ENCODE results near the gene MRPS15.

The MRPS15 gene

DNA sequence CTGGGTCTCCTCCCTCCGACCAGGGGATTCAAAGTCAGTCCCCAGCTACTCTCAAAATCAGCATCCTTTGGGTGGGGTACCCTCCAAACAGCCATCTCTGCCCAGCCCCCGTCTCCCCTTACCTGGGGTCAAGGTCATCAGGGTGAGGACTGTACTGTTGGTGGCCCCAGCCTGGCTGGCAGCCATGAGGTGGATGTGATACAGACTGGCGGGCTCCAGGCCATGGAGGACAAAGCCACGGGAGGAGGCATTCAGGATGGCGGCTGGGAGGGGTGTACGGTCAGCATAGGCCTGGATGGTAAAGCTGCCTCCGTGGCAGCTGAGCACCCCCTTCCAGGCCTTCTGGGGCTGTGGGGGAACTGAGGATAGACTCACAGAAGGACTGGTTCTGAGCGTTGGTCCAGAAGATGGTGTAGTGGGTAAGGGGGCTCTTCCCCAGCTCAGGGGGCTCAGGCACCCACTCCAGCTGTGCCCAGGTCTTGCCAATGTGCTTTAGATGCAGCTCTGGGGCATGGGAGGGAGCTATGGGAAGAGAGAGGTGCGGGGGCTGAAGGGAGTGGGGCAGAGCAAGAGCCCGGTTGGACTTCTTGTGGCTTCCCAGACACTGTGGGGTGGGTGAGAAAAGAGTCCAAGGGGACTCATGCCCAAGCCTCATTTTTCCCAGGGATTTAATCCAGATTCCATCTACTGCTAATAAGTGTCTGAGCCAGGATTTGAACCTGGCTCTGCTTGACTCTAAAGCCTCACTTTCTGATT is 3.7 kb upstream of the MRPS15 start:
- in situ Hi-C loops (cut with HindIII; ENCODE audit: low sequenced_read_pairs): no loop called here
- no peak overlapping the region for H3K4me3 ChIP-seq (ENCODE audit: low read depth, low read length)
- no peak for DNase-seq (ENCODE audit: low read depth)
- TF ChIP-seq, protein P1, sequence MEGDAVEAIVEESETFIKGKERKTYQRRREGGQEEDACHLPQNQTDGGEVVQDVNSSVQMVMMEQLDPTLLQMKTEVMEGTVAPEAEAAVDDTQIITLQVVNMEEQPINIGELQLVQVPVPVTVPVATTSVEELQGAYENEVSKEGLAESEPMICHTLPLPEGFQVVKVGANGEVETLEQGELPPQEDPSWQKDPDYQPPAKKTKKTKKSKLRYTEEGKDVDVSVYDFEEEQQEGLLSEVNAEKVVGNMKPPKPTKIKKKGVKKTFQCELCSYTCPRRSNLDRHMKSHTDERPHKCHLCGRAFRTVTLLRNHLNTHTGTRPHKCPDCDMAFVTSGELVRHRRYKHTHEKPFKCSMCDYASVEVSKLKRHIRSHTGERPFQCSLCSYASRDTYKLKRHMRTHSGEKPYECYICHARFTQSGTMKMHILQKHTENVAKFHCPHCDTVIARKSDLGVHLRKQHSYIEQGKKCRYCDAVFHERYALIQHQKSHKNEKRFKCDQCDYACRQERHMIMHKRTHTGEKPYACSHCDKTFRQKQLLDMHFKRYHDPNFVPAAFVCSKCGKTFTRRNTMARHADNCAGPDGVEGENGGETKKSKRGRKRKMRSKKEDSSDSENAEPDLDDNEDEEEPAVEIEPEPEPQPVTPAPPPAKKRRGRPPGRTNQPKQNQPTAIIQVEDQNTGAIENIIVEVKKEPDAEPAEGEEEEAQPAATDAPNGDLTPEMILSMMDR (IDR thresholded peaks at IDR 0.05; ENCODE audit: low read depth, low read length, missing control alignments): no peak

- TF ChIP-seq, protein P1 (IDR thresholded peaks at IDR 0.05; ENCODE audit: low read depth, low read length, missing control alignments): no peak
- in situ Hi-C loops (cut with HindIII; ENCODE audit: low sequenced_read_pairs): no loop called here
- DNase-seq (ENCODE audit: low read depth): no peak
- H3K4me3 ChIP-seq (ENCODE audit: low read depth, low read length): no peak overlapping the region
These were observed 2.8 kb upstream of the MRPS15 start for GRCh38 chr1:36467027-36467410.

DNA sequence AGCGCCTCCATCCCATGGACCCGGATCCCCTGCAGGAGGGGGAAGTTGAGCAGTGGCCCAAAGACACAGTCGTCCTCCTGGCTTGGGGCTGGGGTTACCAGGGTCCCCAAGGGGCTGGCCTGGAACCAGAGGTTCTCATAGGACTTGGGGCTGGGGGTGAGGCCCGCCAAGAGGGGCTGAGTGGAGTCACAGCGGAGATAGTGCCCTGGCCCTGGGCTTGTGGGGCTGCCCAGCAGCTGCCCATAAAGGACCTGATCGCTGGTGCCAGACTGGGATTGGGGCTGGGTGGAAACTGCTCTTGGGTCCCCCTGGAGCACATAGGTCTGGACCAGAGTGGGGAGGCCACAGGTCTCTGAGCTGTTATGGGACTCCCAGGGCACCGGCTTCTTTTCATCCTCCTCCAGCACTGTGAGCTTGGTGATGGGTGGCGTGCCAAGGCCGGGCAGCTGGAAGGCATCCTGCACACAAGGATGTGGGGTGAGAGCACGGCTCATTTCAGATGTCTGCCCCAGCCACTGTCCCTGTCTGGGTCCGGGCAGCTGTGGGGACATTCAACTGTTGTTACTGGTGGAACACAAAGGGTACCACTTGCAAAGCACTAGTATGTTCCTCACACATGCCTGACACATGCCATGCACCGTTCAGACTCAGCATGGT is 2.3 kb upstream of the MRPS15 start:
- in situ Hi-C loops (cut with HindIII; ENCODE audit: low sequenced_read_pairs): no loop called here
- H3K4me3 ChIP-seq (ENCODE audit: low read depth, low read length): no peak overlapping the region
- TF ChIP-seq, protein P1 (IDR thresholded peaks at IDR 0.05; ENCODE audit: low read depth, low read length, missing control alignments): no peak

DNA sequence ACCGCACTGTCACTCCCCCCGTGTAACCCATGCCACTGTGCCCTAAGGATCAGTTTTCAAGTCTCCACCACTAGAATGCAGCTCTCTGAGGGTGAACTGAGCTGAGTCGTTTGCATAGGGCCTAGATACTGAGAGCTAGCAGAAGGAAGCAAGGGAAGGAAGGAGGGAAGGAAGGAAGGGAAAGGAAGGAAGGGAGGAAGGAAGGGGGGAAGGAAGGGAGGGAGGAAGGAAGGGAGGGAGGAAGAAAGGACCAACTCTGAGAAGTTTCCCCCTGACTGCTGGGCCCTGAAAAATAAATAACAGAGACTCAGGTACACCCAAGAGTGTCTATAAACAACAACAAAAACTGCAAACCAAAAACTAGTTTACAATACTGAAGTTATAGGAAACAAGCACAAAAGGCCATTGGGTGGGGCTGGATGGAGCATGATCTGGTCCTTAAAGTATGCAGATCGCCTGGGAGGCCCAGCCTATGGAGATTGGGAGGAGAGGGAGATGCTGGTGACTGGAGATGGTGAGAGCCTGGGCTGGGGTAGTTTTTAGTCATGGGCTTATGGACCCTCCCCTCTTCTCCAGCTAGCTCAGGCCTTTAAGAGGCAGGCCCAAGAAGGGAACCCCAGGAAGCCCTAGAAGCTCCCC is 1.7 kb upstream of the MRPS15 start:
- no peak overlapping the region for H3K4me3 ChIP-seq (ENCODE audit: low read depth, low read length)
- no peak for DNase-seq (ENCODE audit: low read depth)
- in situ Hi-C loops (cut with HindIII; ENCODE audit: low sequenced_read_pairs): no loop called here
- TF ChIP-seq, protein P1 (IDR thresholded peaks at IDR 0.05; ENCODE audit: low read depth, low read length, missing control alignments): no peak

More for the DNA sequence above, 2.3 kb upstream of the MRPS15 start:
- no peak for DNase-seq (ENCODE audit: low read depth)

- TF ChIP-seq, protein P1 (IDR thresholded peaks at IDR 0.05; ENCODE audit: low read depth, low read length, missing control alignments): no peak
- H3K4me3 ChIP-seq (ENCODE audit: low read depth, low read length): peak overlapping the region; percentile 70
- DNase-seq (ENCODE audit: low read depth): no peak
- in situ Hi-C loops (cut with HindIII; ENCODE audit: low sequenced_read_pairs): no loop called here
These were observed 615 bp upstream of the MRPS15 start for GRCh38 chr1:36464605-36465393.

- in situ Hi-C loops (cut with HindIII; ENCODE audit: low sequenced_read_pairs): no loop called here
- DNase-seq (ENCODE audit: low read depth): no peak
- TF ChIP-seq, protein P1 (IDR thresholded peaks at IDR 0.05; ENCODE audit: low read depth, low read length, missing control alignments): no peak
- peak overlapping the region; percentile 70 for H3K4me3 ChIP-seq (ENCODE audit: low read depth, low read length)
These were observed 751 bp downstream of the MRPS15 start for GRCh38 chr1:36463463-36463802.
